ENCODE measurements around the gene ITFG1.

GRCh38 chr16:47506800-47507199, 45.9 kb upstream of the ITFG1 start:
- TF ChIP-seq, protein P1, sequence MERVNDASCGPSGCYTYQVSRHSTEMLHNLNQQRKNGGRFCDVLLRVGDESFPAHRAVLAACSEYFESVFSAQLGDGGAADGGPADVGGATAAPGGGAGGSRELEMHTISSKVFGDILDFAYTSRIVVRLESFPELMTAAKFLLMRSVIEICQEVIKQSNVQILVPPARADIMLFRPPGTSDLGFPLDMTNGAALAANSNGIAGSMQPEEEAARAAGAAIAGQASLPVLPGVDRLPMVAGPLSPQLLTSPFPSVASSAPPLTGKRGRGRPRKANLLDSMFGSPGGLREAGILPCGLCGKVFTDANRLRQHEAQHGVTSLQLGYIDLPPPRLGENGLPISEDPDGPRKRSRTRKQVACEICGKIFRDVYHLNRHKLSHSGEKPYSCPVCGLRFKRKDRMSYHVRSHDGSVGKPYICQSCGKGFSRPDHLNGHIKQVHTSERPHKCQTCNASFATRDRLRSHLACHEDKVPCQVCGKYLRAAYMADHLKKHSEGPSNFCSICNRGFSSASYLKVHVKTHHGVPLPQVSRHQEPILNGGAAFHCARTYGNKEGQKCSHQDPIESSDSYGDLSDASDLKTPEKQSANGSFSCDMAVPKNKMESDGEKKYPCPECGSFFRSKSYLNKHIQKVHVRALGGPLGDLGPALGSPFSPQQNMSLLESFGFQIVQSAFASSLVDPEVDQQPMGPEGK (CRISPR knock-in tag; IDR thresholded peaks at IDR 0.05; ENCODE audit: borderline replicate concordance) = no peak
- TF ChIP-seq ZFP30 (CRISPR knock-in tag; IDR thresholded peaks at IDR 0.05) (no peak), ZNF70 (CRISPR knock-in tag; IDR thresholded peaks at IDR 0.05) (no peak), RARB (CRISPR knock-in tag; IDR thresholded peaks at IDR 0.05) (no peak), CSRNP3 (CRISPR knock-in tag; IDR thresholded peaks at IDR 0.05) (no peak), ESRRG (CRISPR knock-in tag; IDR thresholded peaks at IDR 0.05) (no peak)
- TF ChIP-seq, protein P2, sequence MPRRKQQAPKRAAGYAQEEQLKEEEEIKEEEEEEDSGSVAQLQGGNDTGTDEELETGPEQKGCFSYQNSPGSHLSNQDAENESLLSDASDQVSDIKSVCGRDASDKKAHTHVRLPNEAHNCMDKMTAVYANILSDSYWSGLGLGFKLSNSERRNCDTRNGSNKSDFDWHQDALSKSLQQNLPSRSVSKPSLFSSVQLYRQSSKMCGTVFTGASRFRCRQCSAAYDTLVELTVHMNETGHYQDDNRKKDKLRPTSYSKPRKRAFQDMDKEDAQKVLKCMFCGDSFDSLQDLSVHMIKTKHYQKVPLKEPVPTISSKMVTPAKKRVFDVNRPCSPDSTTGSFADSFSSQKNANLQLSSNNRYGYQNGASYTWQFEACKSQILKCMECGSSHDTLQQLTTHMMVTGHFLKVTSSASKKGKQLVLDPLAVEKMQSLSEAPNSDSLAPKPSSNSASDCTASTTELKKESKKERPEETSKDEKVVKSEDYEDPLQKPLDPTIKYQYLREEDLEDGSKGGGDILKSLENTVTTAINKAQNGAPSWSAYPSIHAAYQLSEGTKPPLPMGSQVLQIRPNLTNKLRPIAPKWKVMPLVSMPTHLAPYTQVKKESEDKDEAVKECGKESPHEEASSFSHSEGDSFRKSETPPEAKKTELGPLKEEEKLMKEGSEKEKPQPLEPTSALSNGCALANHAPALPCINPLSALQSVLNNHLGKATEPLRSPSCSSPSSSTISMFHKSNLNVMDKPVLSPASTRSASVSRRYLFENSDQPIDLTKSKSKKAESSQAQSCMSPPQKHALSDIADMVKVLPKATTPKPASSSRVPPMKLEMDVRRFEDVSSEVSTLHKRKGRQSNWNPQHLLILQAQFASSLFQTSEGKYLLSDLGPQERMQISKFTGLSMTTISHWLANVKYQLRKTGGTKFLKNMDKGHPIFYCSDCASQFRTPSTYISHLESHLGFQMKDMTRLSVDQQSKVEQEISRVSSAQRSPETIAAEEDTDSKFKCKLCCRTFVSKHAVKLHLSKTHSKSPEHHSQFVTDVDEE (CRISPR knock-in tag; IDR thresholded peaks at IDR 0.05) = no peak
